Panc1 (cell line): ENCODE measurements around the gene PJA1.

Experiments
- CTCF ChIP-seq: fragments of 450-650 bp; IDR thresholded peaks from 2 replicates; pipeline ENCODE4 v1.5.1; 2017; ENCODE audit warnings: mild to moderate bottlenecking
- POLR2AphosphoS5 ChIP-seq: IDR thresholded peaks from 2 replicates; pipeline ENCODE4 v1.6.1; 2012; ENCODE audit warnings: mild to moderate bottlenecking, low read depth, low read length, moderate library complexity
- SIN3A ChIP-seq: IDR thresholded peaks from 2 replicates; pipeline ENCODE4 v1.6.1; 2012; ENCODE audit warnings: low read depth, mild to moderate bottlenecking, low read length, moderate library complexity, borderline replicate concordance; ENCODE audit not compliant: insufficient read depth

- TF ChIP-seq CTCF: no peak
- no peak for TF ChIP-seq POLR2AphosphoS5
- TF ChIP-seq SIN3A: no peak
Measured at GRCh38 chrX:69146739-69147138, 18.5 kb downstream of the PJA1 start.
